Esophagus squamous epithelium (tissue), 5 donors: ENCODE data around the gene SH3GL2. TPM values are rescaled to one million over a fixed set of nuclear protein-coding genes. Genes with fewer than 3 reads are reported as not detected.

Source experiments
- DNase-seq: peaks from one replicate; lab custom pipeline; 2025; lab: John Stamatoyannopoulos, UW
- H3K27ac ChIP-seq, 4 donors: fragments of 200-600 bp; sonication (generic); one replicate each; pipeline ENCODE4 v1.5.1; 2016 to 2019; ENCODE audit warnings: mild to moderate bottlenecking in 1 of 4
- H3K27me3 ChIP-seq, 4 donors: fragments of 200-600 bp; sonication (generic); 1 replicate in 3 of 4; 2 replicates in 1 of 4; pipeline versions ENCODE4 v1.5.1 to v1.6.0; 2017 to 2021; ENCODE audit warnings: antibody characterized with exemption in 1 of 4
- H3K36me3 ChIP-seq, 3 donors: fragments of 200-600 bp; sonication (generic); one replicate each; pipeline ENCODE4 v1.5.1; 2016 to 2019
- H3K4me1 ChIP-seq, 3 donors: fragments of 200-600 bp; sonication (generic); one replicate each; pipeline ENCODE4 v1.5.1; 2017 to 2019
- H3K4me3 ChIP-seq, 4 donors: fragments of 200-600 bp; sonication (generic); 1 replicate in 3 of 4; 2 replicates in 1 of 4; pipeline ENCODE4 v1.5.1; 2016 to 2019; ENCODE audit warnings: mild to moderate bottlenecking in 2 of 4, moderate library complexity in 1 of 4
- H3K9me3 ChIP-seq, 3 donors: fragments of 200-600 bp; sonication (generic); one replicate each; pipeline ENCODE4 v1.5.1; 2016 to 2019
- CTCF ChIP-seq, 6 experiments: fragments of 450-650 bp in 4 of 6; fragments of 200-600 bp in 2 of 6; sonication (generic) in 2 of 6; IDR thresholded peaks; one replicate each; pipeline ENCODE4 v1.5.1; 2016 to 2019; ENCODE audit warnings: antibody characterized with exemption in 6 of 6, mild to moderate bottlenecking in 4 of 6, moderate library complexity in 4 of 6
- POLR2A ChIP-seq, 4 donors: fragments of 450-650 bp; IDR thresholded peaks; one replicate each; pipeline ENCODE4 v1.6.1; 2017; ENCODE audit warnings: antibody characterized with exemption in 4 of 4, mild to moderate bottlenecking in 4 of 4, moderate library complexity in 3 of 4
- WGBS, 2 donors: methylation state at CpG; one replicate each; pipeline ENCODE4 v1.1.5; 2018; 5-methylcytosine and 5-hydroxymethylcytosine counted together
- intact Hi-C: fragments of 100-400 bp; cut with DNase I; formaldehyde crosslinking; loops from one replicate; pipeline ENCODE4 v1.15.0; 2022
- total RNA-seq, 4 donors: library from RNA; depleted of rRNA; stranded (reverse); fragments of >200 nt; gene quantifications; one replicate each; pipeline ENCODE4 v1.1.0, GENCODE V29; 2016
- donor health status: DM: yes; HTN: yes; CAD: no.

The SH3GL2 gene
- total RNA-seq, 4 donors from 2014 or later = 0.19 TPM; not detected in 3

DNA sequence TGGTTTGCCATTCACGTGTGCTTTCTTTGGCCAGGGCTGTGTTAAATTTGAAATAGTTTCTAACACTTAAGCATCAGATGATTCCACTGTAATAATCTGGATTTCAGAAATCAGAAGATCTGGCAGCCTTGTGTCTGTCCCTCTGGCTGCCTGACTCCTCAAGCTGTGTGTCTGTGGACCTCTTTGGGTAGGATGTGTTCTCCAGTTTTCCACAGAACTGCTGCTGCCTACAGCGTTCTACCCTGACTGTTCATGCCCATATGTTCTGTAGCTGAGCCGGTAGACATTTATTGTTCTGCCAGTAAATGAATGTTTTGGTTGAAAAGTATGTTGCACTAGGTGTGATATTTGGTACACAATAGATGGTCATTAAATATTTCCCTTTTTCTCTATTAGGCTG is 81.3 kb downstream of the SH3GL2 start:
- no peaks in the 10 kb centered on the region for H3K4me1 ChIP-seq
- WGBS, 2 donors = 79 to 83% methylated on average over 3 of the region's 3 CpGs
- intact Hi-C loops = no loop called here

GRCh38 chr9:17665450-17665849 is 86.6 kb downstream of the SH3GL2 start:
- intact Hi-C loops = no loop called here
- no peak for DNase-seq
- Histone ChIP-seq H3K27ac (no peak overlapping the region), H3K27me3 (no peaks in the 10 kb centered on the region), H3K4me3 (no peak overlapping the region), H3K4me1 (no peaks in the 10 kb centered on the region), H3K36me3 (no peaks in the 10 kb centered on the region), H3K9me3 (no peaks in the 10 kb centered on the region)
- TF ChIP-seq CTCF (IDR thresholded peaks at IDR 0.05) (no peak), POLR2A (IDR thresholded peaks at IDR 0.05) (no peak)
- WGBS, 2 donors = 61 to 76% methylated on average over 3 of the region's 3 CpGs

More for the DNA sequence above, 81.3 kb downstream of the SH3GL2 start:
- Histone ChIP-seq H3K9me3 (no peaks in the 10 kb centered on the region), H3K27ac (no peak overlapping the region), H3K4me3 (no peak overlapping the region), H3K36me3 (no peaks in the 10 kb centered on the region), H3K27me3 (no peaks in the 10 kb centered on the region)
- DNase-seq = no peak
- TF ChIP-seq POLR2A (IDR thresholded peaks at IDR 0.05) (no peak), CTCF (IDR thresholded peaks at IDR 0.05) (no peak)

- Histone ChIP-seq H3K4me1 (no peaks in the 10 kb centered on the region), H3K36me3 (no peaks in the 10 kb centered on the region), H3K9me3 (no peaks in the 10 kb centered on the region), H3K27me3 (no peaks in the 10 kb centered on the region), H3K27ac (no peak overlapping the region), H3K4me3 (no peak overlapping the region)
- TF ChIP-seq POLR2A (IDR thresholded peaks at IDR 0.05) = no peak
- no peak for TF ChIP-seq CTCF (IDR thresholded peaks at IDR 0.05)
- intact Hi-C loops = no loop called here
- WGBS, 2 donors = 54 to 72% methylated on average over 4 of the region's 4 CpGs
- DNase-seq = no peak
Observed at GRCh38 chr9:17669206-17669605, 90.3 kb downstream of the SH3GL2 start.

GRCh38 chr9:17682684-17683083 is 103.8 kb downstream of the SH3GL2 start:
- TF ChIP-seq CTCF (IDR thresholded peaks at IDR 0.05) = no peak
- no peak for TF ChIP-seq POLR2A (IDR thresholded peaks at IDR 0.05)
- Histone ChIP-seq H3K27me3 (no peaks in the 10 kb centered on the region), H3K4me1 (no peaks in the 10 kb centered on the region), H3K27ac (no peak overlapping the region), H3K9me3 (no peaks in the 10 kb centered on the region), H3K36me3 (no peaks in the 10 kb centered on the region), H3K4me3 (no peak overlapping the region)
- DNase-seq = no peak
- 74 to 89% methylated on average over 2 of the region's 2 CpGs for WGBS, 2 donors
- intact Hi-C loops = no loop called here

- Histone ChIP-seq H3K9me3 (no peaks in the 10 kb centered on the region), H3K36me3 (no peaks in the 10 kb centered on the region), H3K27ac (no peak overlapping the region), H3K27me3 (no peaks in the 10 kb centered on the region), H3K4me3 (no peak overlapping the region), H3K4me1 (no peaks in the 10 kb centered on the region)
- intact Hi-C loops = no loop called here
- no peak for DNase-seq
- TF ChIP-seq POLR2A (IDR thresholded peaks at IDR 0.05) = no peak
- TF ChIP-seq CTCF (IDR thresholded peaks at IDR 0.05) = no peak
- 86 to 92% methylated on average over 1 of the region's 1 CpG for WGBS, 2 donors
Observed at GRCh38 chr9:17688834-17689233, 110.0 kb downstream of the SH3GL2 start.
